GM12878 (cell line): ENCODE data around the gene EPN1. TPM values are rescaled to one million over a fixed set of nuclear protein-coding genes. Genes with fewer than 3 reads are reported as not detected.

Experiments
- ATAC-seq: fragments of 200-7000 bp; cut with Tn5 transposase; 3 replicates; pipeline ENCODE4 v1.9.1; 2020; ENCODE audit warnings: mild to moderate bottlenecking, moderate library complexity
- BruUV-seq: library from RNA; stranded (reverse); fragments of 400-500 nt; replicated peaks from 2 replicates; lab custom pipeline; 2021; lab: Mats Ljungman, UMichigan
- CTCF ChIA-PET: fragments of 300-600 bp; sonication (Branson Sonifier 250); formaldehyde crosslinking; extraction: SDS; loops from one replicate; lab custom pipeline; 2021; ENCODE audit warnings: inconsistent platforms; lab: Yijun Ruan, JAX
- POLR2A ChIA-PET: fragments of 350-600 bp; formaldehyde crosslinking; extraction: SDS; loops from one replicate; lab custom pipeline; 2021; ENCODE audit warnings: inconsistent platforms; lab: Charles Lee
- RAD21 ChIA-PET: fragments of 300-600 bp; sonication (Branson Sonifier 250); formaldehyde crosslinking; loops from one replicate; lab custom pipeline; 2023; ENCODE audit warnings: antibody characterized with exemption; ENCODE audit not compliant: unreplicated experiment; lab: Charles Lee
- SMC1A ChIA-PET: fragments of 300-600 bp; sonication (Branson Sonifier 250); formaldehyde crosslinking; loops from one replicate; lab custom pipeline; 2023; ENCODE audit not compliant: unreplicated experiment, uncharacterized antibody; lab: Charles Lee
- DNase-seq: peaks from one replicate; pipeline ENCODE4 v3.0.0-alpha.2; 2011; ENCODE audit warnings: low read depth, low spot score
- FAIRE-seq: peaks from 3 replicates; lab custom pipeline; 2011; peaks lifted over from hg19 to GRCh38; lab: Jason Lieb, UNC
- H2AFZ ChIP-seq: 2 replicates; pipeline ENCODE4 v1.6.0; 2011; ENCODE audit warnings: low read depth, low read length, control low read depth; ENCODE audit not compliant: control insufficient read depth
- H3K27ac ChIP-seq: 2 replicates; pipeline ENCODE4 v1.5.1; 2011; ENCODE audit warnings: control low read depth; ENCODE audit not compliant: control insufficient read depth, insufficient read depth
- H3K27me3 ChIP-seq, 2 experiments: replicated peaks in 1 of 2; 2 replicates each; pipeline versions ENCODE4 v1.6.0 to v1.6.1; 2011; ENCODE audit warnings: low read length in 1 of 2; ENCODE audit not compliant: control insufficient read depth in 2 of 2, insufficient read depth in 2 of 2
- H3K36me3 ChIP-seq, 2 experiments: 2 replicates each; pipeline ENCODE4 v1.5.1; 2011; ENCODE audit warnings: low read length in 1 of 2; ENCODE audit not compliant: control insufficient read depth in 2 of 2, insufficient read depth in 2 of 2
- H3K4me1 ChIP-seq: 2 replicates; pipeline ENCODE4 v1.6.1; 2011; ENCODE audit warnings: mild to moderate bottlenecking, low read length, moderate library complexity, mixed read lengths; ENCODE audit not compliant: control insufficient read depth, insufficient read depth
- H3K4me2 ChIP-seq: 2 replicates; pipeline ENCODE4 v1.6.0; 2011; ENCODE audit warnings: control low read depth; ENCODE audit not compliant: control insufficient read depth, insufficient read depth
- H3K4me3 ChIP-seq: fragments of 200-600 bp; sonication (generic); 2 replicates; pipeline ENCODE4 v1.5.1; 2016
- H3K79me2 ChIP-seq: 2 replicates; pipeline ENCODE4 v1.6.0; 2011; ENCODE audit warnings: low read length; ENCODE audit not compliant: control insufficient read depth, insufficient read depth
- H3K9ac ChIP-seq: 2 replicates; pipeline ENCODE4 v1.8.0; 2011; ENCODE audit warnings: low read length, control low read depth, mixed read lengths; ENCODE audit not compliant: control insufficient read depth, insufficient read depth
- H3K9me3 ChIP-seq: replicated peaks from 3 replicates; pipeline ENCODE4 v1.5.1; 2011; ENCODE audit warnings: mild to moderate bottlenecking, low read length; ENCODE audit not compliant: control insufficient read depth, insufficient read depth
- H4K20me1 ChIP-seq: 2 replicates; pipeline ENCODE4 v1.6.0; 2011; ENCODE audit not compliant: control insufficient read depth, insufficient read depth
- BACH1 ChIP-seq: fragments of 450-650 bp; IDR thresholded peaks from 2 replicates; pipeline ENCODE4 v1.6.1; 2017; ENCODE audit warnings: mild to moderate bottlenecking, borderline replicate concordance
- CBX3 ChIP-seq: fragments of 200-600 bp; sonication (generic); IDR thresholded peaks from 2 replicates; pipeline ENCODE4 v1.6.1; 2016; ENCODE audit warnings: low read depth, borderline replicate concordance
- IKZF2 ChIP-seq, 2 experiments: fragments of 450-650 bp; IDR thresholded peaks; 2 replicates each; pipeline ENCODE4 v1.6.1; 2017; ENCODE audit warnings: mild to moderate bottlenecking in 2 of 2, moderate library complexity in 2 of 2
- NFXL1 ChIP-seq: fragments of 450-650 bp; IDR thresholded peaks from 2 replicates; pipeline ENCODE4 v1.6.1; 2017; ENCODE audit warnings: antibody characterized with exemption, mild to moderate bottlenecking, borderline replicate concordance
- POLR2A ChIP-seq: IDR thresholded peaks from 2 replicates; pipeline ENCODE4 v1.6.1; 2011; ENCODE audit warnings: low read depth, mild to moderate bottlenecking, low read length
- RUNX3 ChIP-seq: IDR thresholded peaks from 2 replicates; pipeline ENCODE4 v1.6.1; 2012; ENCODE audit warnings: low read length, inconsistent platforms
- WGBS: methylation state at CpG from one replicate; pipeline ENCODE4 v1.1.6; 2016; ENCODE audit warnings: low lambda C conversion rate; ENCODE audit not compliant: insufficient replicate concordance, insufficient coverage; ENCODE audit errors: missing lambda C conversion rate; 5-methylcytosine and 5-hydroxymethylcytosine counted together
- in situ Hi-C: fragments of 300-500 bp; cut with MboI; formaldehyde crosslinking; loops from 9 replicates; pipeline ENCODE4 v1.14.3; 2018; ENCODE audit warnings: mixed read lengths
- intact Hi-C: fragments of 100-400 bp; cut with micrococcal nuclease; formaldehyde crosslinking; loops from one replicate; pipeline ENCODE4 v1.14.2; 2022; ENCODE audit not compliant: unreplicated experiment
- polyA plus RNA-seq, 11 experiments: library from polyadenylated mRNA; depleted of rRNA in 4 of 11; unstranded in 6 of 11; stranded (reverse) in 5 of 11; fragments of >200 nt; fragmentation: Nextera tagmentation in 4 of 11; fragmentation: Illumina TruSeq in 1 of 11; extraction: Ambion mirVana in 4 of 11; extraction: Trizol in 1 of 11; gene quantifications; 1 replicate in 1 of 11; 2 replicates in 10 of 11; pipeline versions ENCODE4 v1.2.1 to v1.2.3, GENCODE V29; 2011 to 2016; ENCODE audit warnings: inconsistent platforms in 2 of 11, missing spikeins in 2 of 11, low read depth in 1 of 11
- total RNA-seq, 4 experiments: library from RNA; depleted of rRNA in 3 of 4; stranded (reverse); fragments of >200 nt in 3 of 4; fragmentation: Illumina TruSeq in 1 of 4; extraction: Trizol in 1 of 4; gene quantifications; 2 replicates each; pipeline versions ENCODE4 v1.2.1 to v1.2.3, GENCODE V29; 2013 to 2021
- TF ChIP-seq, protein P1 (sequence below): IDR thresholded peaks from 2 replicates; pipeline ENCODE4 v1.6.1; 2012; ENCODE audit warnings: low read depth, low read length, improper control_type of control experiment
- TF ChIP-seq, protein P2 (sequence below): IDR thresholded peaks from 2 replicates; pipeline ENCODE4 v1.6.1; 2012; ENCODE audit warnings: low read depth, low read length, improper control_type of control experiment

EPN1 gene
- total and polyA plus RNA-seq, 10 of the 15 experiments (the other 5 are each of a cell fraction or from before 2014, with no cell fraction given): 0.11 to 88.5 (median 10.6) TPM

- FAIRE-seq: no peak
Observed at GRCh38 chr19:55699221-55699620, 24.2 kb downstream of the EPN1 start.

GRCh38 chr19:55700813-55701212 is 25.8 kb downstream of the EPN1 start:
- SMC1A ChIA-PET: no interaction called here
- Histone ChIP-seq H3K9ac (no peak overlapping the region), H3K36me3 (peaks cover 2 to 3% of the 10 kb centered on the region in 2 experiments; a peak in 2 of 4 replicates), H3K4me3 (no peak overlapping the region), H3K9me3 (no peaks in the 10 kb centered on the region), H3K27ac (no peak overlapping the region), H2AFZ (no peak overlapping the region), H3K27me3 (no peaks in the 10 kb centered on the region), H3K79me2 (no peaks in the 10 kb centered on the region), H4K20me1 (no peaks in the 10 kb centered on the region), H3K4me2 (no peak overlapping the region), H3K4me1 (no peaks in the 10 kb centered on the region)
- TF ChIP-seq POLR2A: peak; percentile 42; the same call in 1 of the 2 replicates
- TF ChIP-seq NFXL1: no peak
- in situ Hi-C loops: no loop called here
- RAD21 ChIA-PET: interaction anchor here (0.9 kb wide), 1 partner anchor 44 kb away, joined by 4 read pairs; no protein-coding TSS in a partner anchor
- BruUV-seq: no TSS peak
- no peak for FAIRE-seq
- CTCF ChIA-PET: no interaction called here
- POLR2A ChIA-PET: no interaction called here
- 95% methylated on average over 12 of the region's 12 CpGs for WGBS
- ATAC-seq: no peak
- intact Hi-C loops: no loop called here
- DNase-seq: no peak

More at GRCh38 chr19:55699221-55699620, 24.2 kb downstream of the EPN1 start:
- ATAC-seq (no peak), DNase-seq (no peak)
- H3K27me3 ChIP-seq: no peaks in the 10 kb centered on the region
- in situ Hi-C loops: no loop called here
- ChIA-PET POLR2A (no interaction called here), RAD21 (no interaction called here), CTCF (no interaction called here), SMC1A (no interaction called here)
- TF ChIP-seq RUNX3 (no peak), IKZF2 (IDR thresholded peaks at IDR 0.05) (no peak), CBX3 (no peak), BACH1 (no peak)
- TF ChIP-seq, protein P1, sequence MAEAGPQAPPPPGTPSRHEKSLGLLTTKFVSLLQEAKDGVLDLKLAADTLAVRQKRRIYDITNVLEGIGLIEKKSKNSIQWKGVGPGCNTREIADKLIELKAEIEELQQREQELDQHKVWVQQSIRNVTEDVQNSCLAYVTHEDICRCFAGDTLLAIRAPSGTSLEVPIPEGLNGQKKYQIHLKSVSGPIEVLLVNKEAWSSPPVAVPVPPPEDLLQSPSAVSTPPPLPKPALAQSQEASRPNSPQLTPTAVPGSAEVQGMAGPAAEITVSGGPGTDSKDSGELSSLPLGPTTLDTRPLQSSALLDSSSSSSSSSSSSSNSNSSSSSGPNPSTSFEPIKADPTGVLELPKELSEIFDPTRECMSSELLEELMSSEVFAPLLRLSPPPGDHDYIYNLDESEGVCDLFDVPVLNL: no peak
- TF ChIP-seq, protein P2, sequence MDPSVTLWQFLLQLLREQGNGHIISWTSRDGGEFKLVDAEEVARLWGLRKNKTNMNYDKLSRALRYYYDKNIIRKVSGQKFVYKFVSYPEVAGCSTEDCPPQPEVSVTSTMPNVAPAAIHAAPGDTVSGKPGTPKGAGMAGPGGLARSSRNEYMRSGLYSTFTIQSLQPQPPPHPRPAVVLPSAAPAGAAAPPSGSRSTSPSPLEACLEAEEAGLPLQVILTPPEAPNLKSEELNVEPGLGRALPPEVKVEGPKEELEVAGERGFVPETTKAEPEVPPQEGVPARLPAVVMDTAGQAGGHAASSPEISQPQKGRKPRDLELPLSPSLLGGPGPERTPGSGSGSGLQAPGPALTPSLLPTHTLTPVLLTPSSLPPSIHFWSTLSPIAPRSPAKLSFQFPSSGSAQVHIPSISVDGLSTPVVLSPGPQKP: no peak
- H3K36me3 ChIP-seq: peaks cover 5 to 8% of the 10 kb centered on the region in 2 experiments; a peak in 2 of 4 replicates
- H3K79me2 ChIP-seq: no peaks in the 10 kb centered on the region
- BruUV-seq: no TSS peak
- no peaks in the 10 kb centered on the region for H3K9me3 ChIP-seq
- H2AFZ ChIP-seq: no peak overlapping the region
- no peak overlapping the region for H3K4me3 ChIP-seq
- H3K9ac ChIP-seq: no peak overlapping the region
- no peaks in the 10 kb centered on the region for H3K4me1 ChIP-seq
- no peak overlapping the region for H3K27ac ChIP-seq
- no peak overlapping the region for H3K4me2 ChIP-seq
- 94% methylated on average over 11 of the region's 11 CpGs for WGBS
- no peaks in the 10 kb centered on the region for H4K20me1 ChIP-seq
- intact Hi-C loops: no loop called here
